Tibial artery (tissue), 4 donors: ENCODE results near the gene PLCD1.

Source experiments
- DNase-seq, 2 donors: peaks; one replicate each; pipeline ENCODE4 v3.0.0-alpha.2; 2019
- H3K27ac ChIP-seq, 2 donors: fragments of 200-600 bp; sonication (generic) in 1 of 2; 1 replicate in 1 of 2; 2 replicates in 1 of 2; pipeline ENCODE4 v1.5.1; 2018 to 2019; ENCODE audit warnings: mild to moderate bottlenecking in 1 of 2
- H3K27me3 ChIP-seq, 2 donors: fragments of 200-600 bp; sonication (generic) in 1 of 2; one replicate each; pipeline versions ENCODE4 v1.5.1 to v1.6.0; 2016 to 2019
- H3K36me3 ChIP-seq, 3 donors: fragments of 200-600 bp; sonication (generic) in 2 of 3; one replicate each; pipeline ENCODE4 v1.5.1; 2016 to 2019; ENCODE audit warnings: mild to moderate bottlenecking in 2 of 3
- H3K4me1 ChIP-seq, 4 donors: fragments of 200-600 bp; sonication (generic) in 2 of 4; 1 replicate in 3 of 4; 2 replicates in 1 of 4; pipeline ENCODE4 v1.5.1; 2016 to 2019
- H3K4me3 ChIP-seq, 2 donors: fragments of 200-600 bp; sonication (generic) in 1 of 2; 1 replicate in 1 of 2; 2 replicates in 1 of 2; pipeline ENCODE4 v1.5.1; 2018 to 2019; ENCODE audit warnings: mild to moderate bottlenecking in 2 of 2
- H3K9me3 ChIP-seq, 3 donors: fragments of 200-600 bp; sonication (generic) in 1 of 3; one replicate each; pipeline ENCODE4 v1.5.1; 2016 to 2019
- intact Hi-C: fragments of 100-400 bp; cut with DNase I; formaldehyde crosslinking; loops from one replicate; pipeline ENCODE4 v1.15.0; 2023; ENCODE audit warnings: low total_unique reads
- TF ChIP-seq, protein P1 (sequence below), 2 experiments: fragments of 200-600 bp in 1 of 2; fragments of 450-650 bp in 1 of 2; IDR thresholded peaks; one replicate each; pipeline ENCODE4 v1.5.1; 2017 to 2019; ENCODE audit warnings: antibody characterized with exemption in 2 of 2, mild to moderate bottlenecking in 1 of 2, moderate library complexity in 1 of 2

Gene PLCD1

DNA sequence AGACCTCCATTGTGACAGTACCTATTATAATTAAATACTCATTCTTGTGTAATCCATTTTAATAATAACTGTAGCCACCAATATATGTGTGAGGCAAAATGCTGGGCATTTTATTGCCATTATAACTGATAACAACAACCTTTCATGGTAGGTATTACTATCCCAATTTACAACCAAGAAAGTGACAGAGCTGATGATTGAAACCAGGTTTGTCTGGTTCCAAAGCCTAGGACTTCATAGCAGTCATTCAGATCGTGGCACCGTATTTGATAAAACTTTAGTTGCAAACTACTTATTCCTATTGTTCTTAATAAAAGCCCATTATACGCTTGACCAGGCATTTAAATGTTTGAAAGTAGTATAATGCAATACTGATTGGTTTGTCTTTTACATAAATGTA lies 65.3 kb downstream of the PLCD1 start:
- intact Hi-C loops: no loop called here
- TF ChIP-seq, protein P1, sequence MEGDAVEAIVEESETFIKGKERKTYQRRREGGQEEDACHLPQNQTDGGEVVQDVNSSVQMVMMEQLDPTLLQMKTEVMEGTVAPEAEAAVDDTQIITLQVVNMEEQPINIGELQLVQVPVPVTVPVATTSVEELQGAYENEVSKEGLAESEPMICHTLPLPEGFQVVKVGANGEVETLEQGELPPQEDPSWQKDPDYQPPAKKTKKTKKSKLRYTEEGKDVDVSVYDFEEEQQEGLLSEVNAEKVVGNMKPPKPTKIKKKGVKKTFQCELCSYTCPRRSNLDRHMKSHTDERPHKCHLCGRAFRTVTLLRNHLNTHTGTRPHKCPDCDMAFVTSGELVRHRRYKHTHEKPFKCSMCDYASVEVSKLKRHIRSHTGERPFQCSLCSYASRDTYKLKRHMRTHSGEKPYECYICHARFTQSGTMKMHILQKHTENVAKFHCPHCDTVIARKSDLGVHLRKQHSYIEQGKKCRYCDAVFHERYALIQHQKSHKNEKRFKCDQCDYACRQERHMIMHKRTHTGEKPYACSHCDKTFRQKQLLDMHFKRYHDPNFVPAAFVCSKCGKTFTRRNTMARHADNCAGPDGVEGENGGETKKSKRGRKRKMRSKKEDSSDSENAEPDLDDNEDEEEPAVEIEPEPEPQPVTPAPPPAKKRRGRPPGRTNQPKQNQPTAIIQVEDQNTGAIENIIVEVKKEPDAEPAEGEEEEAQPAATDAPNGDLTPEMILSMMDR (IDR thresholded peaks at IDR 0.05): no peak
- Histone ChIP-seq H3K27ac (no peak overlapping the region), H3K27me3 (no peaks in the 10 kb centered on the region), H3K36me3 (peaks cover 0 to 24% (median 0%) of the 10 kb centered on the region in 3 donors), H3K4me1 (peaks cover 0 to 29% (median 12%) of the 10 kb centered on the region in 4 donors), H3K9me3 (no peaks in the 10 kb centered on the region), H3K4me3 (no peak overlapping the region)
- DNase-seq: no peak

DNA sequence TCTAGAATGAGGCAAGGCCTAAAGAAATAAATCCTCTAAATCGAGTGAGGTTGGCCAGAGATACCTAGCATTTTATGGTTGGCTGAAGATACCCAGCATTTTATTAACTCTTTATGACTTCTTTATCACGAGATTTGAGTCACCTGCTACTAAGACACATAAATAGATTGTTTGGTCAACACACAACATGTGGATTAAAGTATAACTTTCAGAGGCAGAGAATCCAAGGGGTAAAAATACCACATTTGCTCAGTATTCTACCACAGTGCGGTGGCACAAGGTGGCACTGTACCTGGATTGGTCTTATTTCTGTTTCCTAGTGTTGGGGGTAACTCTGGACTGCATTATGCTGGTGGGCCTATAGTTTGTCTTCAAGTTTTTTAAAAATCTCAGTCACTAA lies 65.8 kb downstream of the PLCD1 start:
- Histone ChIP-seq H3K27ac (peak overlapping the region; percentile 25 to 44), H3K4me1 (peaks cover 0 to 25% (median 12%) of the 10 kb centered on the region in 4 donors), H3K4me3 (no peak overlapping the region), H3K27me3 (no peaks in the 10 kb centered on the region), H3K36me3 (peaks cover 0 to 19% (median 0%) of the 10 kb centered on the region in 3 donors), H3K9me3 (no peaks in the 10 kb centered on the region)
- intact Hi-C loops: no loop called here
- DNase-seq: no peak
- TF ChIP-seq, protein P1 (IDR thresholded peaks at IDR 0.05): no peak

DNA sequence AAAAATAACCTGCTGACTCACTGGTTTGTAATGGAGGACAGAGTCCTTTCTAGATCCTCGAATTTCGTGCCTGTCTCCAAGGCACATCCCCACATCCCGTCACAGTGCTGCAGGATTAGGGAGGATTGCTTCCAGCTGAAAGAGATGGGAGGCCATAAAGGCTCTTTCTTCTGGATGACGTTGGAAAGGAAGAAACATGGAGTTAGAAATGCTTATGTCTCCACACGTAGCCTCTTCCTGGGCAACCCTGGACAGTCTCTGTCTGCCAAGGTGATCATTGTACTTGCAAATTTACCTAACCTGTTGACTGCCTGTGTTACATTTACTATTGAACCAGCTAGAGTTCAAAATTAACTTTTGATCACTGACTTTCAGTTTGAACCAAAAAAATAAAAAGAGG lies 66.4 kb downstream of the PLCD1 start:
- TF ChIP-seq, protein P1 (IDR thresholded peaks at IDR 0.05): no peak
- Histone ChIP-seq H3K9me3 (no peaks in the 10 kb centered on the region), H3K27me3 (no peaks in the 10 kb centered on the region), H3K27ac (peak overlapping the region; percentile 25 to 44), H3K36me3 (peaks cover 0 to 18% (median 0%) of the 10 kb centered on the region in 3 donors), H3K4me3 (no peak overlapping the region), H3K4me1 (peaks cover 0 to 25% (median 12%) of the 10 kb centered on the region in 4 donors)
- intact Hi-C loops: no loop called here
- DNase-seq: no peak

DNA sequence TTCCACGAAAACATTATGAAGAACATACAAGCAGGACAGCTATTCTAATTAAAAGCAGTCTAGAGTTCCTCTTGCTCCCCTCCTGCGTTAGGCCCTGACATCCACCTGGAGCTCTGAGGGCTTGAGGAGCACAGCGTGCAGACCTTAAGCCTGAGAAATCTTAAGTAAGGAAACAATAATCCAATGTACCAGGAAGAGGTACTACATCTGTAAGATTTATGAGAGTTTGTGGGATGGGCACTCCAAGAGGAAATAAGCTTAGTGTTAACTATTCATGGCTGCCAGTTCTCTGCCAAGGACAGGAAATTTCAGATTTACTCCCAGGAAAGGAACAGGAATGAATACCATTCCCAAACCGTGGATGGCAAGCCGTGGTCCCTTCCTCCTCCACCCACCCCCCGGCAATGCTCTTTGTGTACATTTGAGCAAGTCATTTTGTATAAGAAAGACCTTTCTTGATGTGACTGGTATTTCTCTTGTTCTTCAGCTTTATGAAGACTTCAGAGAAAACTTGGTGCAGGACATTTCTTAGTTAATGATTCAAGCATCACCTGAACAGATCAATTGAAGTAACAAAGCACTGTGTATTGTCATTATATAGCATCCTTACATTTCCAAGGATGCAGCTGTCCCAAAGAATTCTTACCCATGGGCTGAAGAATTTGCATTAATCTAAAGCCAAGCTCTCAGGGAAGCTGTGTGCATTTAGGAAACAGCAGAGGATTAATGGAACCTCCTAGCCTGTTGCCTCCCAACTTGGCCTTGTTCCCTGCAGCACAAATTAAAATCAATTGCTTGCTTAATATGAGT lies 67.6 kb downstream of the PLCD1 start:
- no peak overlapping the region for H3K27ac ChIP-seq
- H3K4me1 ChIP-seq: peaks cover 0 to 27% (median 15%) of the 10 kb centered on the region in 4 donors
- intact Hi-C loops: no loop called here

DNA sequence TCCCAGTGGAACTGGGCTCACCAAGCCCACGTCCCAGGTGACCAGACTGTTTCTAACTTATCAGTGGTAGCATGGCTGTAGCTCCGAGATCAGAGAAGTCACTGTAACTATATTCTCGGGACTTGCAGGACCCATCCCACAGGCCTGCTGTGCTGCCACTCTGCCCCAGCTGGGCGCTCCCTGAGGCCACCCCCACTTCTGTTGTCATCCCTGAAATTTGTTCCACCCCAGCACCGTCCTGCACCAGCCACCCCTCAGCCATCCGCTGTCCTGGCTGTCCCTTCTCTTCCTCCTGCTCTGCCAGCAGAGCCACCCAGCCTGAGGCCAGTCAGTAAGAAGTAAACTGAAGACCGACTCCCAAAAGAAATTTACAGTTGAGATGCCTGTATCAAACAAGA lies 71.9 kb downstream of the PLCD1 start:
- peak overlapping the region; percentile 76 to 77 for H3K27ac ChIP-seq
- peak in 1 of 2 donors; percentile 48 for DNase-seq
- H3K4me3 ChIP-seq: no peak overlapping the region
- H3K27me3 ChIP-seq: no peaks in the 10 kb centered on the region
- peaks cover 0 to 38% (median 22%) of the 10 kb centered on the region in 4 donors for H3K4me1 ChIP-seq
- intact Hi-C loops: no loop called here
- no peaks in the 10 kb centered on the region for H3K9me3 ChIP-seq
- peaks cover 0 to 12% (median 8%) of the 10 kb centered on the region in 3 donors for H3K36me3 ChIP-seq
- TF ChIP-seq, protein P1 (IDR thresholded peaks at IDR 0.05): no peak

More for the DNA sequence above, 67.6 kb downstream of the PLCD1 start:
- Histone ChIP-seq H3K27me3 (no peaks in the 10 kb centered on the region), H3K9me3 (no peaks in the 10 kb centered on the region), H3K4me3 (no peak overlapping the region), H3K36me3 (peaks cover 0 to 18% (median 0%) of the 10 kb centered on the region in 3 donors)
- DNase-seq: peak in 1 of 2 donors; percentile 39
- TF ChIP-seq, protein P1 (IDR thresholded peaks at IDR 0.05): no peak
